Gastroesophageal sphincter (tissue), 4 donors: ENCODE results near the gene UBE2V1. TPM values are rescaled to one million over a fixed set of nuclear protein-coding genes. Genes with fewer than 3 reads are reported as not detected.

Experiments used
- ATAC-seq: fragments of 150-250 bp; one replicate; pipeline ENCODE4 v1.9.1; 2016; ENCODE audit warnings: mild to moderate bottlenecking, moderate library complexity
- H3K27ac ChIP-seq, 4 donors: fragments of 200-600 bp; sonication (generic) in 3 of 4; 1 replicate in 3 of 4; 2 replicates in 1 of 4; pipeline ENCODE4 v1.5.1; 2016 to 2019
- H3K27me3 ChIP-seq: fragments of 200-600 bp; sonication (generic); one replicate; pipeline ENCODE4 v1.5.1; 2019
- H3K36me3 ChIP-seq, 2 donors: fragments of 200-600 bp; sonication (generic); one replicate each; pipeline ENCODE4 v1.5.1; 2019; ENCODE audit warnings: control low read depth in 1 of 2
- H3K4me1 ChIP-seq, 3 donors: fragments of 200-600 bp; sonication (generic); 1 replicate in 2 of 3; 2 replicates in 1 of 3; pipeline ENCODE4 v1.5.1; 2016 to 2019; ENCODE audit warnings: control low read depth in 2 of 3
- H3K4me3 ChIP-seq, 2 donors: fragments of 200-600 bp; sonication (generic); one replicate each; pipeline ENCODE4 v1.5.1; 2019; ENCODE audit warnings: mild to moderate bottlenecking in 1 of 2, moderate library complexity in 1 of 2
- H3K9me3 ChIP-seq, 3 donors: fragments of 200-600 bp; sonication (generic); one replicate each; pipeline ENCODE4 v1.5.1; 2017 to 2019; ENCODE audit warnings: control low read depth in 2 of 3
- EP300 ChIP-seq: sonication (generic); formaldehyde crosslinking; IDR thresholded peaks from one replicate; pipeline ENCODE4 v1.6.1; 2017; ENCODE audit warnings: antibody characterized with exemption, mild to moderate bottlenecking
- POLR2A ChIP-seq, 2 donors: fragments of 450-650 bp; IDR thresholded peaks; one replicate each; pipeline ENCODE4 v1.6.1; 2017; ENCODE audit warnings: antibody characterized with exemption in 2 of 2, mild to moderate bottlenecking in 2 of 2, moderate library complexity in 1 of 2
- POLR2AphosphoS5 ChIP-seq: sonication (generic); formaldehyde crosslinking; IDR thresholded peaks from one replicate; pipeline ENCODE4 v1.6.1; 2017; ENCODE audit warnings: antibody characterized with exemption
- WGBS, 2 donors: methylation state at CpG; one replicate each; pipeline ENCODE4 v1.1.5; 2018; ENCODE audit warnings: low coverage in 1 of 2; 5-methylcytosine and 5-hydroxymethylcytosine counted together
- total RNA-seq, 4 donors: library from RNA; depleted of rRNA; stranded (reverse); fragments of >200 nt; gene quantifications; one replicate each; pipeline ENCODE4 v1.1.0, GENCODE V29; 2016
- TF ChIP-seq, protein P1 (sequence below), 4 experiments: fragments of 200-600 bp in 2 of 4; fragments of 450-650 bp in 2 of 4; sonication (generic) in 1 of 4; IDR thresholded peaks; one replicate each; pipeline ENCODE4 v1.5.1; 2017 to 2019; ENCODE audit warnings: antibody characterized with exemption in 4 of 4, mild to moderate bottlenecking in 2 of 4, moderate library complexity in 2 of 4

Gene UBE2V1
- total RNA-seq, 4 donors from 2014 or later = 69.3 to 110 (median 87.9) TPM

DNA sequence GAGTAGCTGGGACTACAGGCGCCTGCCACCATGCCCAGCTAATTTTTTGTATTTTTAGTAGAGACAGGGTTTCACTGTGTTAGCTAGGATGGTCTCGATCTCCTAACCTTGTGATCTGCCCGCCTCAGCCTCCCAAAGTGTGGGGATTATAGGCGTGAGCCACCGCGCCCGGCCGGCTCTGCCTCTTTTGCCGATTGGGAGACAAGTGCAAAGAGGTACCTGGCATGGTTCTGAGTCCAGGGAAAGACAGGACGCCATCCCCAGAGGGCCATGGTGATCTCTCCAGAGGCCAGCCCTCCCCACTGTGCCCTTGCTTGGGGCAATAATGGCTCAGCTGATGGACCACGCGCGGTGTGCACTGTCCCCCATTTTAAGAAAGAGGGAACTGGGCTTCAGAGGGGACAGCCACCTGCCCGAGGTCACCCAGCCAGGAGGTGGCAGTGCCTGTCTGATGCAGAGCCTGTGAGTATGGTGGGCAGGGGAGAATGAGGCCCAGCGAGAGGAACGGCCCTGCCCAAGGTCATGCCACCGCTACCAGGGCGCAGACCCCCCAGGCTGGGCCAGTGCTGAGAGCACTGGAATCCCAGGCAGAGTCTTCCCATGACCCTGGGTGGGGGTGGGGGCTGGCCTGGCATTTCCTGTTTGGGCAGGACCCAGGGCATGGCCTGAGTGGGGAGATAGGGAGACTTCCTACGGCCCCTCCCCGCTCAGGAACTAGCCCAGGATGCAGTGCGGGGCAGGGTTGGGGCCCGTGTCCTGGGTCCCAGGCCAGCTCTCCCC is 69.2 kb downstream of the UBE2V1 start:
- TF ChIP-seq, protein P1, sequence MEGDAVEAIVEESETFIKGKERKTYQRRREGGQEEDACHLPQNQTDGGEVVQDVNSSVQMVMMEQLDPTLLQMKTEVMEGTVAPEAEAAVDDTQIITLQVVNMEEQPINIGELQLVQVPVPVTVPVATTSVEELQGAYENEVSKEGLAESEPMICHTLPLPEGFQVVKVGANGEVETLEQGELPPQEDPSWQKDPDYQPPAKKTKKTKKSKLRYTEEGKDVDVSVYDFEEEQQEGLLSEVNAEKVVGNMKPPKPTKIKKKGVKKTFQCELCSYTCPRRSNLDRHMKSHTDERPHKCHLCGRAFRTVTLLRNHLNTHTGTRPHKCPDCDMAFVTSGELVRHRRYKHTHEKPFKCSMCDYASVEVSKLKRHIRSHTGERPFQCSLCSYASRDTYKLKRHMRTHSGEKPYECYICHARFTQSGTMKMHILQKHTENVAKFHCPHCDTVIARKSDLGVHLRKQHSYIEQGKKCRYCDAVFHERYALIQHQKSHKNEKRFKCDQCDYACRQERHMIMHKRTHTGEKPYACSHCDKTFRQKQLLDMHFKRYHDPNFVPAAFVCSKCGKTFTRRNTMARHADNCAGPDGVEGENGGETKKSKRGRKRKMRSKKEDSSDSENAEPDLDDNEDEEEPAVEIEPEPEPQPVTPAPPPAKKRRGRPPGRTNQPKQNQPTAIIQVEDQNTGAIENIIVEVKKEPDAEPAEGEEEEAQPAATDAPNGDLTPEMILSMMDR (IDR thresholded peaks at IDR 0.05) = no peak
- no peak for TF ChIP-seq EP300
- TF ChIP-seq POLR2AphosphoS5 = no peak
- no peak for TF ChIP-seq POLR2A (IDR thresholded peaks at IDR 0.05)
- Histone ChIP-seq H3K27me3 (no peaks in the 10 kb centered on the region), H3K4me3 (no peak overlapping the region), H3K4me1 (peaks cover 0 to 27% (median 5%) of the 10 kb centered on the region in 3 donors), H3K9me3 (no peaks in the 10 kb centered on the region), H3K36me3 (no peaks in the 10 kb centered on the region), H3K27ac (no peak overlapping the region)
- no peak for ATAC-seq
- WGBS, 2 donors = 80% methylated on average over 2 of the region's 22 CpGs; no CpG with 5 or more reads in 1 of the 2 donors

DNA sequence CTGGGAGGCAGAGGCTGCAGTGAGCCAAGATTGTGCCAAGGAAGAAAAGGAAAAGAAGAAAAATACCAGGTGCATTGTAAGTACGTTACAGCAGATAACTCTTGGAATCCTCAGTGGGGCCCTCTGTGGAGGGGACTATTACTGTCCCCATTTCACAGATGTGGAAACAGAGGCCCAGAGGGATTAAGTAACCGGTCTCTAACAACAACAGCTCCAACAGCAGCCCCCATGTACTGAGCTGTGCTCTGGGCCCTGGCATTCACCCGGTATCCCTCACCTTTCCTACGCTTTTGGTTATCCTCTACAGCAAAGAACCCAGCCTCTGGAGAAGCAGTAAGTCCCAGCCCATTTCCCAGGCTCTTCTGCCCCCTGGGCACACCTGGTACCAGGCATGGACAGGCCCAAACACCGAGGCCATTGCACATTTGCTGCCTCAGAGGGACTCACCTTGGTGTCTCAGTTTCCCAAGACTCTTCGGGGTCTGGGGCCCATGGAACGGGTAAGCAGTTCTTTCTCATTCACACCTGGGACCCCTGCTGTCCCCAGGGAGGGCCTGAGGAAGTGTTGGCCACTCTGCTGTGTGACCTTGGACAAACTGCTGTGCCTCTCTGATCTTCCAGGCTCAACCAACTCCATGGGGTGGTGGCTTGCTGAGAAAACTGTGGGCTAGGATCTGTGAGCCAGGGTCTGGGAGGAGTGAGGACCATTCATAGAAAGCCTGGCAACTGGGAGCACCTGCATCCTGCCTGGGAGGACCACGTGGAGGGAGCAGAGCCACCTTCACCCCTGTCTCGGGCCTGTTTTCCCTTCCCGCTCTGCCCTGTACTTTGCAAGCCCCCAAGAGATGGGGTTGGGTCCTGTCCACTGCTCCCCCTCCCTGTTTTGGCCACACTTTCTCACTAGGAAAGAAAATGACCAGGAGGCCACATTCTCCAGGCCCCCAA is 70.3 kb downstream of the UBE2V1 start:
- Histone ChIP-seq H3K9me3 (no peaks in the 10 kb centered on the region), H3K36me3 (no peaks in the 10 kb centered on the region), H3K4me3 (no peak overlapping the region), H3K27me3 (no peaks in the 10 kb centered on the region), H3K4me1 (peaks cover 0 to 17% (median 5%) of the 10 kb centered on the region in 3 donors), H3K27ac (no peak overlapping the region)
- no peak for ATAC-seq
- TF ChIP-seq POLR2A (IDR thresholded peaks at IDR 0.05) = no peak
- TF ChIP-seq POLR2AphosphoS5 = no peak
- TF ChIP-seq, protein P1 (IDR thresholded peaks at IDR 0.05) = no peak
- TF ChIP-seq EP300 = no peak
- 87 to 95% methylated on average over 3 to 5 of the region's 10 CpGs for WGBS, 2 donors

DNA sequence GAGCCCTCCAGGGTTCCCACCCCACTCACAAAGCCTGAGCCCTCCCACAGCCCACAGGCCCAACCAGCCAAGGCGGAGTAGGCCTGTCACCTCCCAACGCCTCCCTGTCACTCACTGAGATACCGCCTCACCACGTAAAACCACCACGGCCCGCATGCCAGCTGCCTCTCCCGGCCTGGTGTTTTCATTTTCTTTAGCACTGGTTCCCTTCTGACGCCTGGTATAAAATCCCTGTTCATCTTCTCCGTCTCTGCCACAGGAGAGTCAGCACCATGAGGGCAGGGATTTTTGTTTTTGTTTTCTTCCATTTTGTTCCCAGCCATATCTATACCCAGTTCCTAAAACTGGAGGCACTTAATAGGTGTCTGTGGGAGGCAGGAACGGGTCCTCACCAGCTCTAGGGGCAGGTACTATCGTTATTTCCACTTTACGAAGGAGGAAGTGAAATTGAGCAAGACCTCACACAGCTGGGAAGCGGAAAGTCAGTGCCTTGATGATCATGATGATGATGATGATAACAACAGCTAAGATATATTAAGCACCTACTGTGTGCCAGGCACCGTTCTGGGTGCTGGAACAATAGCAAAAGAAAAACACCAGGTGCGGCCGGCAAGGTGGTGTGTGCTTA is 71.6 kb downstream of the UBE2V1 start:
- Histone ChIP-seq H3K4me1 (peaks cover 0 to 4% (median under 1%) of the 10 kb centered on the region in 3 donors), H3K27ac (no peak overlapping the region), H3K4me3 (no peak overlapping the region), H3K36me3 (no peaks in the 10 kb centered on the region), H3K9me3 (no peaks in the 10 kb centered on the region), H3K27me3 (no peaks in the 10 kb centered on the region)
- ATAC-seq = no peak
- TF ChIP-seq, protein P1 (IDR thresholded peaks at IDR 0.05) = no peak
- TF ChIP-seq POLR2AphosphoS5 = no peak
- 77 to 80% methylated on average over 8 to 13 of the region's 16 CpGs for WGBS, 2 donors

DNA sequence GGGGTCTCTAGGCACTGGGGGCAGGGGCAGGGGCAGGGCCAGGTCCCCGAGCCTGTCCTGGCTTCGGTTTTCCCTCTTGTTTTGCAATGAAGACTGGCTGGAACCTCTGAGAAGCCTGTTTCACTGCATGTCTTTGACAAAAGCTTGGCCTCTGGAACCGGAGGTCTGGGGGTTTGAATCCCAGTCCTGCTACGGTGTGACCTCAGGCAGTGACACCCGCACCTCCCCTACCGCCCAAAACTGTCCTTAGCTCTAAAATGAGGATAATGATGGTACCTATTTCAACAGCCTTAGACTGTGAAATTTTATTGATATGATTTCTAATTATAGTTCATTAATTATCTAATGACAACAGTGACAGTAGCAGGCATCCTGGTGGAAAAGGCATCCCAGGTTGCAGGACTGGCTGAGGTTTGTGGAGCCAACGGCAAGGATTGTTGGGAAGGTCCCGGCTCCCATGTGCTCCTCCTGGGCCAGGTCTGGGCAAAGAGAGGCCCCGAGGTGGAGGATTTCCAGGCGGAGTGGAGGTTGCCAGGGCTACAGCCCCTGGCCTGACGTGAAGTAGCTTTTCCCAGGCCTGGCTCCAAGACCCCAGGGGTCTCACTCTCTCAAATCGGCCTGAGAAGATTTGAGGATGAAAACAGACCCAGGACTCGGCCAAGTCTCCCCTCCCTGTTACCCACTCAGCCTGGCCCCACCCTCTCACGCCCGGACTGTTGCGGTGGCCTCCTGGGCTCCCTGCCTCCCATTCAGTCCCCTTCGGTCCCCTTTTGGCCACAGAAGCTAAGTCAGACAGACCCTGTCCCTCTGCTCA is 72.3 kb downstream of the UBE2V1 start:
- Histone ChIP-seq H3K4me3 (no peak overlapping the region), H3K9me3 (no peaks in the 10 kb centered on the region), H3K4me1 (no peaks in the 10 kb centered on the region), H3K27ac (no peak overlapping the region), H3K27me3 (no peaks in the 10 kb centered on the region), H3K36me3 (no peaks in the 10 kb centered on the region)
- WGBS, 2 donors = 81 to 100% methylated on average over 1 to 12 of the region's 17 CpGs
- TF ChIP-seq POLR2A (IDR thresholded peaks at IDR 0.05) = no peak
- no peak for TF ChIP-seq POLR2AphosphoS5
- TF ChIP-seq, protein P1 (IDR thresholded peaks at IDR 0.05) = no peak
- no peak for TF ChIP-seq EP300
- no peak for ATAC-seq
